Fibroblast of skin of right quadriceps (primary cell): ENCODE results near the gene CYP21A2.

ENCODE experiments used
- DNase-seq: peaks from one replicate; pipeline ENCODE4 v3.0.0-alpha.2; 2013

The CYP21A2 gene

GRCh38 chr6:32084780-32085179 lies 46.6 kb downstream of the CYP21A2 start:
- no peak for DNase-seq

GRCh38 chr6:32085759-32086459 lies 47.7 kb downstream of the CYP21A2 start:
- no peak for DNase-seq

GRCh38 chr6:32086661-32087573 lies 48.7 kb downstream of the CYP21A2 start:
- peak; percentile 66 for DNase-seq

GRCh38 chr6:32087574-32088486 lies 49.6 kb downstream of the CYP21A2 start:
- DNase-seq, result peak; percentile 69

- no peak for DNase-seq
These were observed 50.4 kb downstream of the CYP21A2 start for GRCh38 chr6:32088487-32089049.

- no peak for DNase-seq
These were observed 51.0 kb downstream of the CYP21A2 start for GRCh38 chr6:32089082-32089828.
